Hepatocyte (in vitro differentiated cells): Measurements from ENCODE around the gene KIRREL3. TPM values are rescaled to one million over a fixed set of nuclear protein-coding genes. Genes with fewer than 3 reads are reported as not detected.

ENCODE experiments used
- DNase-seq: peaks from one replicate; pipeline ENCODE4 v3.0.0-alpha.2; 2016; ENCODE audit warnings: low spot score
- H2AFZ ChIP-seq: fragments of 200-600 bp; sonication (generic); 2 replicates; pipeline ENCODE4 v1.6.0; 2016; ENCODE audit warnings: antibody characterized with exemption, mild to moderate bottlenecking
- H3K27ac ChIP-seq: fragments of 200-600 bp; sonication (generic); 2 replicates; pipeline ENCODE4 v1.5.1; 2016; ENCODE audit warnings: mild to moderate bottlenecking
- H3K27me3 ChIP-seq: fragments of 200-600 bp; sonication (generic); 2 replicates; pipeline ENCODE4 v1.6.1; 2016
- H3K36me3 ChIP-seq: fragments of 200-600 bp; sonication (generic); replicated peaks from 2 replicates; pipeline ENCODE4 v1.5.1; 2016; ENCODE audit warnings: low read depth; ENCODE audit not compliant: insufficient read depth
- H3K4me1 ChIP-seq: fragments of 200-600 bp; sonication (generic); 2 replicates; pipeline ENCODE4 v1.5.1; 2016; ENCODE audit warnings: mild to moderate bottlenecking, moderate library complexity; ENCODE audit not compliant: insufficient read depth
- H3K4me2 ChIP-seq: fragments of 200-600 bp; sonication (generic); 2 replicates; pipeline ENCODE4 v1.6.0; 2016
- H3K4me3 ChIP-seq: fragments of 200-600 bp; sonication (generic); 2 replicates; pipeline ENCODE4 v1.5.1; 2016; ENCODE audit warnings: mild to moderate bottlenecking
- H3K79me2 ChIP-seq: fragments of 200-600 bp; sonication (generic); 2 replicates; pipeline ENCODE4 v1.6.0; 2017; ENCODE audit warnings: mild to moderate bottlenecking
- H3K9me2 ChIP-seq: fragments of 200-600 bp; sonication (generic); replicated peaks from 2 replicates; pipeline ENCODE4 v1.6.0; 2017; ENCODE audit warnings: mild to moderate bottlenecking; ENCODE audit not compliant: insufficient read depth
- H3K9me3 ChIP-seq: fragments of 200-600 bp; sonication (generic); 2 replicates; pipeline ENCODE4 v1.5.1; 2016; ENCODE audit warnings: low read depth, mild to moderate bottlenecking
- H4K20me1 ChIP-seq: fragments of 200-600 bp; sonication (generic); 2 replicates; pipeline ENCODE4 v1.6.0; 2016; ENCODE audit warnings: mild to moderate bottlenecking; ENCODE audit not compliant: insufficient read depth, poor library complexity, severe bottlenecking
- EZH2 ChIP-seq: fragments of 200-600 bp; sonication (generic); IDR thresholded peaks from 2 replicates; pipeline ENCODE4 v1.6.1; 2016; ENCODE audit warnings: antibody characterized with exemption, mild to moderate bottlenecking, borderline replicate concordance
- EZH2phosphoT487 ChIP-seq: fragments of 200-600 bp; sonication (generic); IDR thresholded peaks from one replicate; pipeline ENCODE4 v1.6.1; 2018; ENCODE audit warnings: antibody characterized with exemption, mild to moderate bottlenecking, low read depth, moderate library complexity; ENCODE audit not compliant: unreplicated experiment, severe bottlenecking
- WGBS: methylation state at CpG from one replicate; pipeline ENCODE4 v1.1.6; 2016; ENCODE audit warnings: low lambda C conversion rate; ENCODE audit errors: missing lambda C conversion rate; 5-methylcytosine and 5-hydroxymethylcytosine counted together
- polyA plus RNA-seq: library from polyadenylated mRNA; unstranded; fragments of >200 nt; fragmentation: Nextera tagmentation; extraction: Ambion mirVana; gene quantifications from 2 replicates; pipeline ENCODE4 v1.2.1, GENCODE V29; 2016
- total RNA-seq: library from RNA; depleted of rRNA; stranded (reverse); fragments of >200 nt; gene quantifications from 2 replicates; pipeline ENCODE4 v1.2.3, GENCODE V29; 2014
- TF ChIP-seq, protein P1 (sequence below): fragments of 200-600 bp; sonication (generic); IDR thresholded peaks from 2 replicates; pipeline ENCODE4 v1.5.1; 2016; ENCODE audit warnings: antibody characterized with exemption, mild to moderate bottlenecking; ENCODE audit not compliant: poor library complexity

KIRREL3 gene
- total and polyA plus RNA-seq, 2 experiments from 2014 or later = 0.33 to 0.86 TPM

DNA sequence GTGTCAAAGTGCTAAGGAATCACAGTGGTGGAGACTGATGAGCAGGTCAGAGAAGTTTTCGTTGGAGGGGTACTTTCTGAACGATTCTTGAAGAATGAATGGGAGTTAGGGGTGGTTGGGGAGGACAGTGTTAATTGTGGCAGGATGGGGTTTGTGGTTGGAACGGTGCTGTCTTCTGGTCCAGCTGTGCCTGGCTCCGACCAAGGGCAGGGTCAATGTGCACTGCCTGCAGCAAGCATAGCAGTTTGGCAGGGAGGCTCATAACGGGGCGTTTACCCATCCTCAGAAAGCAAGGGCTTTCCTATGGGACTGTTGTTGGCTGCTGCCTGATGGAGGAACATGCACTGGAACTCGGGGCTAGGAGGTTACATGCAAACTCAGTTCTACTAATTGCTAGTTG is 265.8 kb downstream of the KIRREL3 start:
- Histone ChIP-seq H3K27me3 (peaks cover 27% of the 10 kb centered on the region), H3K4me3 (no peak overlapping the region), H3K4me1 (no peaks in the 10 kb centered on the region), H2AFZ (no peak overlapping the region), H3K36me3 (no peaks in the 10 kb centered on the region), H3K27ac (no peak overlapping the region), H3K9me2 (no peaks in the 10 kb centered on the region), H4K20me1 (no peaks in the 10 kb centered on the region), H3K9me3 (no peaks in the 10 kb centered on the region), H3K4me2 (no peak overlapping the region), H3K79me2 (no peaks in the 10 kb centered on the region)
- no peak for DNase-seq
- whole genome bisulfite sequencing = 86% methylated on average over 7 of the region's 7 CpGs
- TF ChIP-seq, protein P1, sequence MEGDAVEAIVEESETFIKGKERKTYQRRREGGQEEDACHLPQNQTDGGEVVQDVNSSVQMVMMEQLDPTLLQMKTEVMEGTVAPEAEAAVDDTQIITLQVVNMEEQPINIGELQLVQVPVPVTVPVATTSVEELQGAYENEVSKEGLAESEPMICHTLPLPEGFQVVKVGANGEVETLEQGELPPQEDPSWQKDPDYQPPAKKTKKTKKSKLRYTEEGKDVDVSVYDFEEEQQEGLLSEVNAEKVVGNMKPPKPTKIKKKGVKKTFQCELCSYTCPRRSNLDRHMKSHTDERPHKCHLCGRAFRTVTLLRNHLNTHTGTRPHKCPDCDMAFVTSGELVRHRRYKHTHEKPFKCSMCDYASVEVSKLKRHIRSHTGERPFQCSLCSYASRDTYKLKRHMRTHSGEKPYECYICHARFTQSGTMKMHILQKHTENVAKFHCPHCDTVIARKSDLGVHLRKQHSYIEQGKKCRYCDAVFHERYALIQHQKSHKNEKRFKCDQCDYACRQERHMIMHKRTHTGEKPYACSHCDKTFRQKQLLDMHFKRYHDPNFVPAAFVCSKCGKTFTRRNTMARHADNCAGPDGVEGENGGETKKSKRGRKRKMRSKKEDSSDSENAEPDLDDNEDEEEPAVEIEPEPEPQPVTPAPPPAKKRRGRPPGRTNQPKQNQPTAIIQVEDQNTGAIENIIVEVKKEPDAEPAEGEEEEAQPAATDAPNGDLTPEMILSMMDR = no peak
- TF ChIP-seq EZH2phosphoT487 (no peak), EZH2 (no peak)

DNA sequence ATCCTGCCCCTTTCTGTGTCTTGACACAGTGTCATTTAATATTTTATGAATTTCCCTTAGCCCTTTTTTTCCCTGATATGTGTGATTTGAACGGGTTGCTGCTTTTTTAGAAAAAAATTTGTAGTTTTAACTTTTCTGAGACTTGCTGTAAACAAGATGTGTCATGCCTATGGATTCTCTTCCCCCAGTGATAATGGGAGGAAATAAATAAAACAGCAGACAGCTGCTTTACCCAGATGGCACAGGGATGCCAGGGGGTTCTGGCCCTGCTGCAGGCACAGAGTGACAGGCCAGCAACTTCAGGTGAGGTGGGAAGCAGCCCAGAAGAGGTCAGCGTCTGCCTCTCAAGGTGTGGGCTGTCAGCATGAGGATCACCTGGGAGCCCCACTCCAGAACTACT is 266.9 kb downstream of the KIRREL3 start:
- Histone ChIP-seq H3K4me2 (no peak overlapping the region), H3K27me3 (peaks cover 26% of the 10 kb centered on the region), H4K20me1 (no peaks in the 10 kb centered on the region), H2AFZ (no peak overlapping the region), H3K9me2 (no peaks in the 10 kb centered on the region), H3K27ac (no peak overlapping the region), H3K9me3 (no peaks in the 10 kb centered on the region), H3K36me3 (no peaks in the 10 kb centered on the region), H3K4me3 (no peak overlapping the region), H3K4me1 (no peaks in the 10 kb centered on the region), H3K79me2 (no peaks in the 10 kb centered on the region)
- DNase-seq = no peak
- TF ChIP-seq EZH2phosphoT487 = no peak
- no peak for TF ChIP-seq EZH2
- TF ChIP-seq, protein P1 = no peak
- 57% methylated on average over 2 of the region's 2 CpGs for WGBS

DNA sequence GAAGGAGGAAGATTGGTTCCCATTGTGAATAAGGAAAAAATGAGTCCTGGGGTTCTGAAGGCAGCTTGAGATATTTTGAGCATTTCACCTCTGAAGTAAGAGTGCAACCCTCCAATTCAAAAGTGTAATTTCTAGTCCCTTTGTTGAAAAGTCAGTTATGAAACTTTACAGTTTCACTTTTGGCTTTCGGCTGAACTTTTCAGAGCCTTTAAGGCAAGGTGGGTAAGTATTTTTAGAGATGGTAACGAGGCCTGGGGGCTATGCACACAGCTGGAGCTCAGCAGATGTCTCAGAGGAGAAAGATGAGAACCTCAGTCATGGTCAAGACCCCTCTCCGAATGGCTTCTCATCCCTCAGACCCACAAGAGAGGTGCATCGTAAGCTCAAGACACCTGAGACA is 267.6 kb downstream of the KIRREL3 start:
- H3K4me2 ChIP-seq = no peak overlapping the region
- no peaks in the 10 kb centered on the region for H3K9me3 ChIP-seq
- no peak for DNase-seq
- no peaks in the 10 kb centered on the region for H3K36me3 ChIP-seq
- TF ChIP-seq EZH2phosphoT487 (no peak), EZH2 (no peak)
- TF ChIP-seq, protein P1 = no peak
- H4K20me1 ChIP-seq = no peaks in the 10 kb centered on the region
- H3K79me2 ChIP-seq = no peaks in the 10 kb centered on the region
- no peak overlapping the region for H2AFZ ChIP-seq
- 58% methylated on average over 4 of the region's 4 CpGs for WGBS
- no peaks in the 10 kb centered on the region for H3K4me1 ChIP-seq
- H3K27ac ChIP-seq = no peak overlapping the region
- peaks cover 23% of the 10 kb centered on the region for H3K27me3 ChIP-seq
- H3K9me2 ChIP-seq = no peaks in the 10 kb centered on the region
- no peak overlapping the region for H3K4me3 ChIP-seq
